ENCODE measurements around the gene LIME1.

The LIME1 gene, protein sequence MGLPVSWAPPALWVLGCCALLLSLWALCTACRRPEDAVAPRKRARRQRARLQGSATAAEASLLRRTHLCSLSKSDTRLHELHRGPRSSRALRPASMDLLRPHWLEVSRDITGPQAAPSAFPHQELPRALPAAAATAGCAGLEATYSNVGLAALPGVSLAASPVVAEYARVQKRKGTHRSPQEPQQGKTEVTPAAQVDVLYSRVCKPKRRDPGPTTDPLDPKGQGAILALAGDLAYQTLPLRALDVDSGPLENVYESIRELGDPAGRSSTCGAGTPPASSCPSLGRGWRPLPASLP

GRCh38 chr20:63735859-63736718, at the start of gene LIME1:
LIME1 (plus strand) TSS chr20:63736664; CDS start chr20:63737550, 886 bp downstream.
- peak; percentile 61 for DNase-seq

DNA sequence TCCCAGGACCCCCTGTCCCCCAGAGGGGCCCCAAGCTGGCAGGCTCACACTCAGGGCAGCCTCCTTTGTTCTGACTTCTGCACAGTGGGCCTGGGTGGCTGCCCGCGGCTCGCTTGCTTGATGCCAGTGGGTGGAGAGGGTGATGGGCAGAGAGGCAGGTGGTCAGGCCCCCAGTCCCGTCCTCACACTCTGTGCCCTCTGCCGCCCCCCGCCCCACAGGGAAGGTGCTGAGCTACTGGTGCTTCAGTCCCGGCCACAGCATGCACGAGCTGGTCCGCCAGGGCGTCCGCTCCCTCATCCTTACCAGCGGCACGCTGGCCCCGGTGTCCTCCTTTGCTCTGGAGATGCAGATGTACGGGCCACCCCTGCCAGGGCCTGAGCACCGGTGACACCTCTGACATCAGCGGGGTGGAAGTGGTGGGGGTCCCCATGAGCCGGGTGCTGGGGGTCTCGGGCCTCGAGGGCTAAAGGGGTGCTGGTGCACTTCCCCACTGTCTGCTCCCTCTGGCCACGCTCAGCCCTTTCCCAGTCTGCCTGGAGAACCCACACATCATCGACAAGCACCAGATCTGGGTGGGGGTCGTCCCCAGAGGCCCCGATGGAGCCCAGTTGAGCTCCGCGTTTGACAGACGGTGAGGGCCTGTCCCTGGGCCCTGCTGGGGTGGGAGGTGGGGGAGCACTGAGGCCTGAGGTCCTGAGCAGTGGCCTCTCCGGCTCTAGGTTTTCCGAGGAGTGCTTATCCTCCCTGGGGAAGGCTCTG, 48.9 kb upstream of the LIME1 start:
- no peak for DNase-seq

DNA sequence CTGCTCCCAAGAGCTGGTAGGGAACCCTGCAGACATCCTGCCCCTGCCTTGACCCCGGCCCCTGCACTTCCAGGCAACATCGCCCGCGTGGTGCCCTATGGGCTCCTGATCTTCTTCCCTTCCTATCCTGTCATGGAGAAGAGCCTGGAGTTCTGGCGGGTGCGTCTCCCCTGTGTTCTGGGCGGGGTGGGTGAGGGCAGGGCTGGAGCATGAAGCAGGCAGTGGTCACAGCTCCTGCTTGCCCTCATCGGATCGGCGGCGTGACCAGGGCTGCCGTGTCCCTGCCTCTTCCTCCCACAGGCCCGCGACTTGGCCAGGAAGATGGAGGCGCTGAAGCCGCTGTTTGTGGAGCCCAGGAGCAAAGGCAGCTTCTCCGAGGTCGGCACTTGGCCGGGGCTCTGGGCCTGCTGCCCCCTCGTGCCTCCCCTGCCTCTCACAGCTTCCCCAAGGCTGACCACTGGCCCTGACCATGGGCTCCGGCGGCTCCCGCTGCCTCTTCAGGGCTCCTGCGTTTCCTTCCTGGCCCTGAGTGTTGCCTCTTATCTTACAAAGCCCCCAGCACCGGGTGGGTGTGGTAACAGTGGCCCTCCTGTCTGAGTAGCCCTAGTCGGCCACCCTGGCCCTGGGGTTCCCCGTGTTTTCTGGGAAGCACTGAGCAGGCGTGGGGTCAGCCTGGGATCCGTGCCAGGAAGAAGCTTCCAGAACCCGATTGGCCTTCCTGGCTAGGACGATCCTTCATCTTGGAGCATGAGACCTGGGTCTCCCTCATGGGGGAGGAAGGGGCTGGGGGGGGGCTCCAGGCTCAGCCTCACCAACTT, 48.0 kb upstream of the LIME1 start:
- no peak for DNase-seq

- DNase-seq = no peak
Measured at GRCh38 chr20:63689046-63690002, 47.1 kb upstream of the LIME1 start.

DNA sequence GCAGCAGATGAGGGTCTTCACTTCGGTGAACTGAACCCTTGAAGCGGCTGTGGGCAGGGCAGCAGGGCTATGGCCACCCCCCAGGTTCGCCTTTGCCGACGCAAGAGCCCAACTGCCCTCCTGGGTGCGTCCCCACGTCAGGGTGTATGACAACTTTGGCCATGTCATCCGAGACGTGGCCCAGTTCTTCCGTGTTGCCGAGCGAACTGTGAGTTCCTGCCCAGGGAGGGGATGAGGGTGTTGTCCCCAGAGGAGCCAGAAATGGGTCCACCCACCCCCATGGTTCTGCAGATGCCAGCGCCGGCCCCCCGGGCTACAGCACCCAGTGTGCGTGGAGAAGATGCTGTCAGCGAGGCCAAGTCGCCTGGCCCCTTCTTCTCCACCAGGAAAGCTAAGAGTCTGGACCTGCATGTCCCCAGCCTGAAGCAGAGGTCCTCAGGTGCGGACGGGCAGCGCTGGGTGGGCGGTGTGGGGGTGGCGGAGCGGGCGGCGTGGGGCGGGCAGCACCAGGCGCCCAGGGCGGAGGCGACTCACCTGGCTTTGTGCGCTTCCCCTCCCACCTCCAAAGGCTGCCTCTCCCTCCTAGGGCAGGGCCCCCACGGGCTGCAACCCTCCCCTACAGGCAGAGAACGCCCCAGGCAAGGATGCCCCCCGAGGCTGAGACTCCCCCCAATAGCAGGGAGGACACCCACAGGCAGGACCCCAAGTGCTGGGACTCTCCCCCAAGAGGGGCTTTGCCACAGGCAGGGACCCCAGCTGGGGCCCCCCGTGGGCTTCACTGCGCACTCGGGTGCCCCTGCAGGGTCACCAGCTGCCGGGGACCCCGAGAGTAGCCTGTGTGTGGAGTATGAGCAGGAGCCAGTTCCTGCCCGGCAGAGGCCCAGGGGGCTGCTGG, 46.2 kb upstream of the LIME1 start:
- no peak for DNase-seq

DNA sequence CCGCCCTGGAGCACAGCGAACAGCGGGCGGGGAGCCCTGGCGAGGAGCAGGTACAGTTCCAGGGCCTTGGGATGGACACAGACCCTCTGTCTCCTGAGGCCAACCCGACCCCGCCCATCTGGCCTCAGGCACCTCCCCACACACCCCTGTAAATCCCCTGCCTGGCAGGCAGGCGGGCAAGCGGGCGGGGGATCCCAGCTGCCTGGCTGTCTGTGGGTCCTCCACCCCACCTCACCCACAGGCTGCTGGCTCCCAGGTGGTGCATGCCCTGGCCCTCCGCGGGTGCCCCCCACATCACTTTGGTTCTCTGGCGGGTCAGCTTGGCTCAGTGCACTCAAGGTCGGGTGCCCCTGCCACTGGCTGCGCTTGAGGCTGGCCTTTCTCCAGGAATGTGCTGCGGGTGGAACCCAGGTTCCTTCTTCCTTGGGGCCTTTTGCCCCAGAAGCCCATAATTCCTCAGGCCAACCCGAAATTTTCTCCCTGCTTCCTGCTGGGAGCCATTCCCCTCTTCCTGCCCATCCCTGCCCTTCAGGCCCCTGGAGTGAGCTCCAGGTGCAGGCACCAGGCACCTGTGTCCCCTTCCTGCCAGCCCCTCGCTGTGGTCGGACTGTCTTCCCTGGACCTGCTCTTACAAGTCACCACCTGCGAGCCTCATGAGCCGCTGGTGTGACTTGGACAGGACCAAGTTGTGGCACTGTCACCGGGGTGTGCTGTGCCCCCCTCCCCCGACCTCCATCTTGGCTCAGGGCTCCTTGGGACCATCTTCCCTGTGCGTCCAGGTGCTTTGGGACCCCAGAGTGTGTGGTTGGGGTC, 45.4 kb upstream of the LIME1 start:
- DNase-seq = no peak

DNA sequence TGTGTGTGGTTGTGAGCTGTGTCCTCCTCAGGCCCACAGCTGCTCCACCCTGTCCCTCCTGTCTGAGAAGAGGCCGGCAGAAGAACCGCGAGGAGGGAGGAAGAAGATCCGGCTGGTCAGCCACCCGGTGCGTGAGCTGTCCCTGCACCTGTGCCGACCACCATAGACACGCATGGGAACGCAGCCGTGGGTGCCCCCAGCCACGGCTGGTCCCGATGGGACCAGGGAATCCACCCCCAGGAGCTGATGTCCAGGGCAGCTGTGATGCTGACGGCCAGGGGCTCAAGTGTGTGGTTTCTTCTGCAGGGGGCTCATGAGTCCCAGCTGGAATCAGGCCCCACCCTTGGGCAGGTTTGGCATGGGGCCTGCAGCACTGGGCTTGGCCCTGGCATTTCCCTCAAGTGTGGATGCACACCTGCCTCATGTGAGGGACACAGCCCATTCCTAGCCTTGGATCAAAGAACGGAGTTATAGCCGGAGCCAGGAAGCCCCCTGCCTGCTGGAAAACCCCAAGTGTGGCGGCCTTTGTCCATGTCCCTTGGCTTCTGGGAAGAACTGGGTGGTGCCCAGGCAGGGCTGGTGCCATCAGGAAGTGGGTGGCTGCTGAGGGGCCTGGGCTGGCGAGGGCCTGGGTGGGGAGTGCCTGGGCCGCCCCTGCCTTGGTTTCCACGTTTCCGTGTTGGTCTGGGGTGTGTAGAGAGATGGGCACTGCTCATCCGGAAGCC, 44.6 kb upstream of the LIME1 start:
- DNase-seq = no peak

DNA sequence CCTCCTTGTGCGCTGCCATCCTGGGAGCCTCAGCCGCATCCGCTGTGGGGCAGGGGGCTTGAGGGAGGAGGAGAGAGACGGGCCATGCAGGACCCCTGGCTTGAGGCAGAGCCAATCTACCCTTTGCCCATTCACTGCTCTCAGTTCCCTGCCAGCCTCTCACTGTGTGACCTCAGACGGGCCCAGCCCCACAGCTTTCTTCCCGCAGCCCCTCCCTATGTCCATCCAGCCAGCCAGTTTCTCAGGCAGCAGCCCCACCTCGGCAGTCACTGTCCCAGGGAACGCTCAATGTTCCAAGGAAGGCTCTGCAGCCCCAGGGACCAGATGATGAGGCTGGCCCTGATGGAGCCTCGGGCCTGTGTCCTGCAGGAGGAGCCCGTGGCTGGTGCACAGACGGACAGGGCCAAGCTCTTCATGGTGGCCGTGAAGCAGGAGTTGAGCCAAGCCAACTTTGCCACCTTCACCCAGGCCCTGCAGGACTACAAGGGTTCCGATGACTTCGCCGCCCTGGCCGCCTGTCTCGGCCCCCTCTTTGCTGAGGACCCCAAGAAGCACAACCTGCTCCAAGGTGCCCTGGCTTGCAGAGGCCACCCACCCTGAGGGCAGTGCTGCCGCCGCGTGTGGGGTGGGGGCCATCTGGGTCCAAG, 43.9 kb upstream of the LIME1 start:
- no peak for DNase-seq

GRCh38 chr20:63693083-63693732, 43.3 kb upstream of the LIME1 start:
- no peak for DNase-seq

DNA sequence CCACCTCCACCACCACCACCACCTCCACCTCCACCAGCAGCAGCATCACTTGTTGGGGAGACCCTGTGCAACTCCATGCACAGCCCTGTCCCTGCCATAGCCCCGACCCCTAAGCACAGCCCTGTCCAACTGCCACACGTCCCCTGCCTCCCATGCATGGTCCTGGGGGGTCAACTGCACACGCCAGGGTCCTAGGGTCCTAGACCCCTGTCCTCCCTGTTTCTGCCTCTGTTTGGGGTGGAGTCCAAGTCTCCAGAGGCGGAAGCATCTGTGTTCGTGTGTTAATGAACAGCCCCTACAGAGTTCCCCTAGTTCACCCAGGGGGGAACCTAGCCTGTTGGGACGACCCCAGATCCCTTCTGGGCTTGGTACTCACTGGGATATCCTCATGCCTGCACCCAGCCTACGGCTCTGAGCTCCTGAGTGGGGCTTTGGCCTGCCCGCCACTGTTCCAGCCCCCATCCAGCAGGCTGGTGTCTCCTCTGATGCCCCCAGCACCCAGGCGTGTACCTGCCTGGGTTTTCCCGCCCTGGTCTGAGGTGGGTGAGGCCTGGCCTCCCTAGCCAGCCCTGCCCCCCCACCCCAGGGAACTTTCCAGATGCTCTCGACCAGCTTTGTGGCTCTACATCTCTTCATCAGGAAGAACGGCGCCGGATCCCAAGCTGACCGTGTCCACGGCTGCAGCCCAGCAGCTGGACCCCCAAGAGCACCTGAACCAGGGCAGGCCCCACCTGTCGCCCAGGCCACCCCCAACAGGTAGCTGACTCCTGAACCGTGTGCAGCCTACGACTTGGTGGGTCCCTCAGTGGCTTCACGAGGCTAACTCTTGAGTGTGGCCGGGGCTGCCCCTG, 42.5 kb upstream of the LIME1 start:
- DNase-seq = no peak

DNA sequence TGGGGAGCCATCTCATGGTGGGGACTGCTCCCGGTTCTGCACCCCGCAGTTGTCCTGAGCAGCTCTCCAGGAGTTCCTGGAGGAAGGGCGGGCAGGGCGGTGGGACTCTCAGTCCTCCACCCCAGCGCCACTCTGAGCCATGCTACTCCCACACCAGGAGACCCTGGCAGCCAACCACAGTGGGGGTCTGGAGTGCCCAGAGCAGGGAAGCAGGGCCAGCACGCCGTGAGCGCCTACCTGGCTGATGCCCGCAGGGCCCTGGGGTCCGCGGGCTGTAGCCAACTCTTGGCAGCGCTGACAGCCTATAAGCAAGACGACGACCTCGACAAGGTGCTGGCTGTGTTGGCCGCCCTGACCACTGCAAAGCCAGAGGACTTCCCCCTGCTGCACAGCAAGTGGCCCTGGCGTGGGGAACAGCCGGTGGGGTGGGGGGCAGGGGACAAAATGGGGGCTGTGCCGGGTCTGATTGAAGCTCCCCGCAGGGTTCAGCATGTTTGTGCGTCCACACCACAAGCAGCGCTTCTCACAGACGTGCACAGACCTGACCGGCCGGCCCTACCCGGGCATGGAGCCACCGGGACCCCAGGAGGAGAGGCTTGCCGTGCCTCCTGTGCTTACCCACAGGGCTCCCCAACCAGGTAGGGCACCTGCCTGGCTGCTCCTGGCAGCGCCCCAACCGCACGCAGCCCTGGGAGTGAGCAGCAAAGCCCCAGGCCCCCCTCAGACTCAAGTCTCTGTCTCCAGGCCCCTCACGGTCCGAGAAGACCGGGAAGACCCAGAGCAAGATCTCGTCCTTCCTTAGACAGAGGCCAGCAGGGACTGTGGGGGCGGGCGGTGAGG, 41.7 kb upstream of the LIME1 start:
- no peak for DNase-seq

DNA sequence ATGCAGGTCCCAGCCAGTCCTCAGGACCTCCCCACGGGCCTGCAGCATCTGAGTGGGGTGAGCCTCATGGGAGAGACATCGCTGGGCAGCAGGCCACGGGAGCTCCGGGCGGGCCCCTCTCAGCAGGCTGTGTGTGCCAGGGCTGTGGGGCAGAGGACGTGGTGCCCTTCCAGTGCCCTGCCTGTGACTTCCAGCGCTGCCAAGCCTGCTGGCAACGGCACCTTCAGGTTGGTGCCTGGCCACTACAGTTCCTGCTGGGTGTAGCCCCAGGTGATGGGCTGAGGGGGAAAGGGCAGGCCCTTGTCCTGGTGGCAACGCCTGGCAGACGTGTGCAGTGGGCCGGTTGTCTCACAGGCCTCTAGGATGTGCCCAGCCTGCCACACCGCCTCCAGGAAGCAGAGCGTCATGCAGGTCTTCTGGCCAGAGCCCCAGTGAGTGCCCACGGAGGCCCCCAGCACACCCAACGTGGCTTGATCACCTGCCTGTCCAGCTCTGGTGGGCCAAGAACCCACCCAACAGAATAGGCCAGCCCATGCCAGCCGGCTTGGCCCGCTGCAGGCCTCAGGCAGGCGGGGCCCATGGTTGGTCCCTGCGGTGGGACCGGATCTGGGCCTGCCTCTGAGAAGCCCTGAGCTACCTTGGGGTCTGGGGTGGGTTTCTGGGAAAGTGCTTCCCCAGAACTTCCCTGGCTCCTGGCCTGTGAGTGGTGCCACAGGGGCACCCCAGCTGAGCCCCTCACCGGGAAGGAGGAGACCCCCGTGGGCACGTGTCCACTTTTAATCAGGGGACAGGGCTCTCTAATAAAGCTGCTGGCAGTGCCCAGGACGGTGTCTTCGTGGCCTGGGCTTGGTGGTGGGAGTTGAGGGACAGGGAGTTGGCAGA, 40.8 kb upstream of the LIME1 start:
- no peak for DNase-seq

GRCh38 chr20:63696306-63696627, 40.2 kb upstream of the LIME1 start:
- no peak for DNase-seq

GRCh38 chr20:63696628-63697356, 39.7 kb upstream of the LIME1 start, which contains the start of gene TNFRSF6B:
TNFRSF6B (plus strand) TSS chr20:63696652; CDS start chr20:63696768, 116 bp downstream.
- DNase-seq = no peak

All from activated T-cell treated with anti-CD3 and anti-CD28 coated beads for 4 hours (primary cell).